Liver (tissue), 9 donors: ENCODE data around the gene UBXN11. TPM values are rescaled to one million over a fixed set of nuclear protein-coding genes. Genes with fewer than 3 reads are reported as not detected.

Experiments
- DNase-seq: peaks from one replicate; pipeline ENCODE4 v3.0.0-alpha.2; 2017; ENCODE audit warnings: low spot score
- H3K27ac ChIP-seq, 2 donors: one replicate each; pipeline ENCODE4 v1.7.0; 2013; ENCODE audit warnings: inconsistent platforms in 2 of 2, low read length in 2 of 2, control low read depth in 1 of 2, low read depth in 1 of 2, mild to moderate bottlenecking in 1 of 2
- H3K27me3 ChIP-seq, 4 donors: one replicate each; pipeline versions ENCODE4 v1.6.1 to v1.7.0; 2013; ENCODE audit warnings: low read length in 3 of 4, inconsistent platforms in 1 of 4, mild to moderate bottlenecking in 1 of 4, moderate library complexity in 1 of 4; ENCODE audit not compliant: control insufficient read depth in 4 of 4, insufficient read depth in 4 of 4
- H3K36me3 ChIP-seq, 4 donors: one replicate each; pipeline versions ENCODE4 v1.6.1 to v1.7.0; 2013; ENCODE audit warnings: low read length in 3 of 4, mild to moderate bottlenecking in 3 of 4, low read depth in 1 of 4, moderate library complexity in 1 of 4; ENCODE audit not compliant: control insufficient read depth in 4 of 4, insufficient read depth in 3 of 4
- H3K4me1 ChIP-seq, 4 donors: one replicate each; pipeline versions ENCODE4 v1.6.1 to v1.7.0; 2013; ENCODE audit warnings: low read length in 3 of 4, mild to moderate bottlenecking in 3 of 4, moderate library complexity in 1 of 4; ENCODE audit not compliant: control insufficient read depth in 4 of 4, insufficient read depth in 4 of 4
- H3K4me3 ChIP-seq, 3 donors: one replicate each; pipeline versions ENCODE4 v1.6.1 to v1.7.0; 2013; ENCODE audit warnings: low read length in 3 of 3, control low read depth in 1 of 3, low read depth in 1 of 3, mild to moderate bottlenecking in 1 of 3
- H3K9ac ChIP-seq, 2 donors: one replicate each; pipeline ENCODE4 v1.7.0; 2013; ENCODE audit warnings: low read length in 2 of 2, mild to moderate bottlenecking in 2 of 2, moderate library complexity in 2 of 2, control low read depth in 1 of 2, low read depth in 1 of 2
- H3K9me3 ChIP-seq, 4 donors: one replicate each; pipeline versions ENCODE4 v1.6.1 to v1.7.0; 2013; ENCODE audit warnings: low read length in 3 of 4; ENCODE audit not compliant: control insufficient read depth in 4 of 4
- FOXA2 ChIP-seq: IDR thresholded peaks from 2 replicates; pipeline ENCODE4 v1.6.1; 2016; ENCODE audit warnings: antibody characterized with exemption
- GABPA ChIP-seq, 2 donors: IDR thresholded peaks in 1 of 2; conservative IDR thresholded peaks in 1 of 2; 2 replicates each; pipeline ENCODE4 v1.6.1; 2016; ENCODE audit warnings: antibody characterized with exemption in 2 of 2, mild to moderate bottlenecking in 1 of 2, moderate library complexity in 1 of 2
- HNF4A ChIP-seq, 2 donors: conservative IDR thresholded peaks; 2 replicates each; pipeline ENCODE4 v1.6.1; 2016; ENCODE audit warnings: antibody characterized with exemption in 2 of 2, mild to moderate bottlenecking in 2 of 2
- HNF4G ChIP-seq: IDR thresholded peaks from 2 replicates; pipeline ENCODE4 v1.6.1; 2016; ENCODE audit warnings: antibody characterized with exemption
- JUND ChIP-seq, 2 donors: IDR thresholded peaks; 2 replicates each; pipeline ENCODE4 v1.6.1; 2016; ENCODE audit warnings: antibody characterized with exemption in 2 of 2
- MAX ChIP-seq: IDR thresholded peaks from 2 replicates; pipeline ENCODE4 v1.6.1; 2016; ENCODE audit warnings: antibody characterized with exemption
- NR2F2 ChIP-seq: IDR thresholded peaks from 2 replicates; pipeline ENCODE4 v1.6.1; 2016; ENCODE audit warnings: antibody characterized with exemption
- RAD21 ChIP-seq, 2 donors: IDR thresholded peaks; 2 replicates each; pipeline ENCODE4 v1.6.1; 2016; ENCODE audit warnings: antibody characterized with exemption in 2 of 2, mild to moderate bottlenecking in 2 of 2
- RXRA ChIP-seq, 2 donors: IDR thresholded peaks; 2 replicates each; pipeline ENCODE4 v1.6.1; 2017 to 2018; ENCODE audit warnings: antibody characterized with exemption in 2 of 2, mild to moderate bottlenecking in 1 of 2
- SP1 ChIP-seq: IDR thresholded peaks from 2 replicates; pipeline ENCODE4 v1.6.1; 2018; ENCODE audit warnings: antibody characterized with exemption, mild to moderate bottlenecking
- TAF1 ChIP-seq: conservative IDR thresholded peaks from 2 replicates; pipeline ENCODE4 v1.6.1; 2016; ENCODE audit warnings: antibody characterized with exemption, mild to moderate bottlenecking
- YY1 ChIP-seq: IDR thresholded peaks from 2 replicates; pipeline ENCODE4 v1.6.1; 2016; ENCODE audit warnings: antibody characterized with exemption, mild to moderate bottlenecking
- WGBS: extraction: QIAGEN DNeasy Blood & Tissue Kit; methylation state at CpG from one replicate; pipeline ENCODE4 v1.1.7; 2013; 5-methylcytosine and 5-hydroxymethylcytosine counted together
- polyA plus RNA-seq, 2 donors: library from polyadenylated mRNA; stranded (reverse) in 1 of 2; unstranded in 1 of 2; fragments of 200-250 nt in 1 of 2; fragments of >200 nt in 1 of 2; fragmentation: Nextera tagmentation in 1 of 2; extraction: Ambion mirVana in 1 of 2; gene quantifications; one replicate each; pipeline versions ENCODE4 v1.2.1 to v1.2.3, GENCODE V29; 2013 to 2015
- total RNA-seq, 2 donors: library from RNA; depleted of rRNA; stranded (reverse); fragments of >200 nt; gene quantifications; one replicate each; pipeline ENCODE4 v1.2.3, GENCODE V29; 2014
- TF ChIP-seq, protein P1 (sequence below): IDR thresholded peaks from 2 replicates; pipeline ENCODE4 v1.6.1; 2016; ENCODE audit warnings: antibody characterized with exemption
- TF ChIP-seq, protein P2 (sequence below): IDR thresholded peaks from 2 replicates; pipeline ENCODE4 v1.6.1; 2016; ENCODE audit warnings: antibody characterized with exemption
- TF ChIP-seq, protein P3 (sequence below): IDR thresholded peaks from 2 replicates; pipeline ENCODE4 v1.6.1; 2016; ENCODE audit warnings: antibody characterized with exemption, mild to moderate bottlenecking
- TF ChIP-seq, protein P4 (sequence below): fragments of 150-350 bp; IDR thresholded peaks from 2 replicates; pipeline ENCODE4 v1.5.1; 2017; ENCODE audit warnings: improper control_type of control experiment, low read depth, low read length; ENCODE audit not compliant: missing input control
- donor health status: healthy.
- donor health status: healthy.
- donor health status: healthy.
- donor health status: healthy.
- donor health status: healthy.

UBXN11 gene
- total and polyA plus RNA-seq, 4 donors = 3.0 to 9.5 (median 7.3) TPM

DNA sequence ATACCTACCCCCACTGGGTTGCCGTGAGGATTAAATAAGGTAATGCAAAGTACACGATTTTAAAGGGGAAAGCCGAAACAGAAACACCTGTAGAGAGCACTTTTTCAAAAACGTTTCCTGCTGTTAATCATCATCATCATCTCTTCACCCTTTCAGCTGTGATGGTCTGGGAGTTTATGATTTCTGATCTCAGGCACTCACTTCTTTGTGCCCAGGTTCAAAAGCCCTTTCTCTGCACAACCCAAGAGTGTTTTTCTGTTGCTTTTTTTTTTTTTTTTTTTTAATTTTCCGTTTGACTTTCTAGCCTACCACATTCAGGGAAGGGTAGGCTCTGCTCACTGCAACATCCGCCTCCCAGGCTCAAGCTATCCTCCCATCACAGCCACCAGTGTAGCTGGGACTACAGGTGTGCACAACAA is 936 bp upstream of the UBXN11 start:
- peak overlapping the region in 1 of 2 donors; percentile 51 for H3K9ac ChIP-seq
- WGBS = 44% methylated on average over 6 of the region's 6 CpGs
- no peak for DNase-seq
- peaks cover 3 to 14% (median 9%) of the 10 kb centered on the region in 4 donors for H3K4me1 ChIP-seq
- H3K27me3 ChIP-seq = no peaks in the 10 kb centered on the region
- no peaks in the 10 kb centered on the region for H3K9me3 ChIP-seq
- H3K36me3 ChIP-seq = no peaks in the 10 kb centered on the region
- TF ChIP-seq GABPA (IDR thresholded peaks at IDR 0.05 in 1 of 2, conservative IDR thresholded peaks at IDR 0.05 in 1 of 2) (no peak), MAX (no peak)
- TF ChIP-seq, protein P1, sequence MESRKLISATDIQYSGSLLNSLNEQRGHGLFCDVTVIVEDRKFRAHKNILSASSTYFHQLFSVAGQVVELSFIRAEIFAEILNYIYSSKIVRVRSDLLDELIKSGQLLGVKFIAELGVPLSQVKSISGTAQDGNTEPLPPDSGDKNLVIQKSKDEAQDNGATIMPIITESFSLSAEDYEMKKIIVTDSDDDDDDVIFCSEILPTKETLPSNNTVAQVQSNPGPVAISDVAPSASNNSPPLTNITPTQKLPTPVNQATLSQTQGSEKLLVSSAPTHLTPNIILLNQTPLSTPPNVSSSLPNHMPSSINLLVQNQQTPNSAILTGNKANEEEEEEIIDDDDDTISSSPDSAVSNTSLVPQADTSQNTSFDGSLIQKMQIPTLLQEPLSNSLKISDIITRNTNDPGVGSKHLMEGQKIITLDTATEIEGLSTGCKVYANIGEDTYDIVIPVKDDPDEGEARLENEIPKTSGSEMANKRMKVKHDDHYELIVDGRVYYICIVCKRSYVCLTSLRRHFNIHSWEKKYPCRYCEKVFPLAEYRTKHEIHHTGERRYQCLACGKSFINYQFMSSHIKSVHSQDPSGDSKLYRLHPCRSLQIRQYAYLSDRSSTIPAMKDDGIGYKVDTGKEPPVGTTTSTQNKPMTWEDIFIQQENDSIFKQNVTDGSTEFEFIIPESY = no peak
- no peak overlapping the region for H3K4me3 ChIP-seq
- no peak overlapping the region for H3K27ac ChIP-seq

GRCh38 chr1:26305667-26306289 is 658 bp downstream of the UBXN11 start:
- no peaks in the 10 kb centered on the region for H3K9me3 ChIP-seq
- H3K4me3 ChIP-seq = peak overlapping the region; percentile 74 to 80 (median 76)
- WGBS = 34% methylated on average over 8 of the region's 8 CpGs
- TF ChIP-seq SP1 (no peak), FOXA2 (no peak), RXRA (IDR thresholded peaks at IDR 0.05) (no peak), HNF4G (no peak), YY1 (no peak)
- TF ChIP-seq, protein P2, sequence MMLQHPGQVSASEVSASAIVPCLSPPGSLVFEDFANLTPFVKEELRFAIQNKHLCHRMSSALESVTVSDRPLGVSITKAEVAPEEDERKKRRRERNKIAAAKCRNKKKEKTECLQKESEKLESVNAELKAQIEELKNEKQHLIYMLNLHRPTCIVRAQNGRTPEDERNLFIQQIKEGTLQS = no peak
- TF ChIP-seq, protein P3, sequence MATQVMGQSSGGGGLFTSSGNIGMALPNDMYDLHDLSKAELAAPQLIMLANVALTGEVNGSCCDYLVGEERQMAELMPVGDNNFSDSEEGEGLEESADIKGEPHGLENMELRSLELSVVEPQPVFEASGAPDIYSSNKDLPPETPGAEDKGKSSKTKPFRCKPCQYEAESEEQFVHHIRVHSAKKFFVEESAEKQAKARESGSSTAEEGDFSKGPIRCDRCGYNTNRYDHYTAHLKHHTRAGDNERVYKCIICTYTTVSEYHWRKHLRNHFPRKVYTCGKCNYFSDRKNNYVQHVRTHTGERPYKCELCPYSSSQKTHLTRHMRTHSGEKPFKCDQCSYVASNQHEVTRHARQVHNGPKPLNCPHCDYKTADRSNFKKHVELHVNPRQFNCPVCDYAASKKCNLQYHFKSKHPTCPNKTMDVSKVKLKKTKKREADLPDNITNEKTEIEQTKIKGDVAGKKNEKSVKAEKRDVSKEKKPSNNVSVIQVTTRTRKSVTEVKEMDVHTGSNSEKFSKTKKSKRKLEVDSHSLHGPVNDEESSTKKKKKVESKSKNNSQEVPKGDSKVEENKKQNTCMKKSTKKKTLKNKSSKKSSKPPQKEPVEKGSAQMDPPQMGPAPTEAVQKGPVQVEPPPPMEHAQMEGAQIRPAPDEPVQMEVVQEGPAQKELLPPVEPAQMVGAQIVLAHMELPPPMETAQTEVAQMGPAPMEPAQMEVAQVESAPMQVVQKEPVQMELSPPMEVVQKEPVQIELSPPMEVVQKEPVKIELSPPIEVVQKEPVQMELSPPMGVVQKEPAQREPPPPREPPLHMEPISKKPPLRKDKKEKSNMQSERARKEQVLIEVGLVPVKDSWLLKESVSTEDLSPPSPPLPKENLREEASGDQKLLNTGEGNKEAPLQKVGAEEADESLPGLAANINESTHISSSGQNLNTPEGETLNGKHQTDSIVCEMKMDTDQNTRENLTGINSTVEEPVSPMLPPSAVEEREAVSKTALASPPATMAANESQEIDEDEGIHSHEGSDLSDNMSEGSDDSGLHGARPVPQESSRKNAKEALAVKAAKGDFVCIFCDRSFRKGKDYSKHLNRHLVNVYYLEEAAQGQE = no peak
- H3K27ac ChIP-seq = peak overlapping the region in 1 of 2 donors; percentile 16
- H3K27me3 ChIP-seq = no peaks in the 10 kb centered on the region
- H3K9ac ChIP-seq = peak overlapping the region in 1 of 2 donors; percentile 24
- no peak for DNase-seq
- peaks cover 3 to 14% (median 9%) of the 10 kb centered on the region in 4 donors for H3K4me1 ChIP-seq
- no peaks in the 10 kb centered on the region for H3K36me3 ChIP-seq

DNA sequence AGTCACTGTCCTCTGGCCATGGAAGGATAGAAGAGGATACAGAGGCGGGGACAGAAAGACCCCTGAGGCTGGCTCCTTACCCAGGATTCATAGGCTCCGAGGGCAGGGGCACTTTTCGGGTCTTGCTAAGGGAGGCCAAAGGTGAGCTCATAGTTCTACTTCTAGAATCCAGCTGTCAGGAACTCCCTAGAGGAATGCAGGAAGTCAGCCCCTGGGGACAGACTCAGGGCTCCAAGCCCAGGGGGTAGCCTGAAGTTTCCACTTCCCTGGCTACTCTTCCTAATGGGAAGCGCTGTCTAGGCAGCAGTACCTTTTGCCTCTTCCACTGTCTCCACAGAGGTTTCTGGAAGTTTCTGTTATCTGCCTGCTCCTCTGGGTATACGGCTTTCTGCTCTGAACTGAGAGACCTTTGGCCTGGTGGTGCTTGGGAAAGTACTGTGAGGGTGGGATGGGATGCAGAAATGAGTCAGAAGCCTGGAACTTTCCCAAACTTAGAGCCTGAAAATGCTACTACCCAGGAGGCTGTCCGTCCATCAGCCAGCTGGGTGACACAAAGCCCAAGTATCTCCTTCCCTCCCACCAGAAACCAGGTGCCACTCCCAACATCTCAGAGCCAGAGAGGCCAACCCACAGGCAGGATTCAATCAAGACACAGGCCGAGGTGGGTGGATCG is 3.6 kb downstream of the UBXN11 start:
- Histone ChIP-seq H3K36me3 (no peaks in the 10 kb centered on the region), H3K9me3 (no peaks in the 10 kb centered on the region), H3K9ac (no peak overlapping the region), H3K27me3 (no peaks in the 10 kb centered on the region), H3K4me1 (peaks cover 3 to 14% (median 9%) of the 10 kb centered on the region in 4 donors), H3K27ac (no peak overlapping the region), H3K4me3 (no peak overlapping the region)
- no peak for DNase-seq
- WGBS = 77% methylated on average over 8 of the region's 8 CpGs
- TF ChIP-seq, protein P1 = no peak
- no peak for TF ChIP-seq YY1
- TF ChIP-seq NR2F2 = no peak
- TF ChIP-seq, protein P4, sequence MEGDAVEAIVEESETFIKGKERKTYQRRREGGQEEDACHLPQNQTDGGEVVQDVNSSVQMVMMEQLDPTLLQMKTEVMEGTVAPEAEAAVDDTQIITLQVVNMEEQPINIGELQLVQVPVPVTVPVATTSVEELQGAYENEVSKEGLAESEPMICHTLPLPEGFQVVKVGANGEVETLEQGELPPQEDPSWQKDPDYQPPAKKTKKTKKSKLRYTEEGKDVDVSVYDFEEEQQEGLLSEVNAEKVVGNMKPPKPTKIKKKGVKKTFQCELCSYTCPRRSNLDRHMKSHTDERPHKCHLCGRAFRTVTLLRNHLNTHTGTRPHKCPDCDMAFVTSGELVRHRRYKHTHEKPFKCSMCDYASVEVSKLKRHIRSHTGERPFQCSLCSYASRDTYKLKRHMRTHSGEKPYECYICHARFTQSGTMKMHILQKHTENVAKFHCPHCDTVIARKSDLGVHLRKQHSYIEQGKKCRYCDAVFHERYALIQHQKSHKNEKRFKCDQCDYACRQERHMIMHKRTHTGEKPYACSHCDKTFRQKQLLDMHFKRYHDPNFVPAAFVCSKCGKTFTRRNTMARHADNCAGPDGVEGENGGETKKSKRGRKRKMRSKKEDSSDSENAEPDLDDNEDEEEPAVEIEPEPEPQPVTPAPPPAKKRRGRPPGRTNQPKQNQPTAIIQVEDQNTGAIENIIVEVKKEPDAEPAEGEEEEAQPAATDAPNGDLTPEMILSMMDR = no peak
- TF ChIP-seq JUND (IDR thresholded peaks at IDR 0.05) = no peak
- TF ChIP-seq RAD21 (IDR thresholded peaks at IDR 0.05) = no peak
- TF ChIP-seq, protein P2 = no peak
- TF ChIP-seq HNF4G = no peak
- TF ChIP-seq HNF4A (conservative IDR thresholded peaks at IDR 0.05) = no peak
- no peak for TF ChIP-seq TAF1
- TF ChIP-seq SP1 = no peak
